Endodermal cell (in vitro differentiated cells): Measurements from ENCODE around the gene GHRHR. TPM values are rescaled to one million over a fixed set of nuclear protein-coding genes. Genes with fewer than 3 reads are reported as not detected.

Experiments used
- DNase-seq: peaks from one replicate; pipeline ENCODE4 v3.0.0-alpha.2; 2017
- H3K27ac ChIP-seq: 2 replicates; pipeline ENCODE4 v1.5.1; 2013; ENCODE audit warnings: mild to moderate bottlenecking, low read depth, low read length, moderate library complexity
- H3K27me3 ChIP-seq: 2 replicates; pipeline ENCODE4 v1.6.1; 2013; ENCODE audit warnings: mild to moderate bottlenecking, low read length, moderate library complexity; ENCODE audit not compliant: insufficient read depth, control insufficient read depth, poor library complexity, severe bottlenecking
- H3K36me3 ChIP-seq: 2 replicates; pipeline ENCODE4 v1.7.0; 2013; ENCODE audit warnings: mild to moderate bottlenecking, low read length, moderate library complexity; ENCODE audit not compliant: control insufficient read depth, insufficient read depth
- H3K4me1 ChIP-seq: one replicate; pipeline ENCODE4 v1.7.0; 2013; ENCODE audit warnings: low read length; ENCODE audit not compliant: control insufficient read depth, insufficient read depth
- H3K4me3 ChIP-seq: 2 replicates; pipeline ENCODE4 v1.5.1; 2013; ENCODE audit warnings: mild to moderate bottlenecking, low read length, moderate library complexity
- H3K9ac ChIP-seq: 2 replicates; pipeline ENCODE4 v1.6.1; 2013; ENCODE audit warnings: mild to moderate bottlenecking, low read length, moderate library complexity; ENCODE audit not compliant: poor library complexity, severe bottlenecking; ENCODE audit errors: extremely low read depth
- H3K9me3 ChIP-seq: 2 replicates; pipeline ENCODE4 v1.6.1; 2013; ENCODE audit warnings: mild to moderate bottlenecking, low read length, moderate library complexity; ENCODE audit not compliant: control insufficient read depth
- H3K27ac Mint-ChIP-seq: 2 replicates; pipeline ENCODE4 v1.8.0; 2020; ENCODE audit warnings: mixed read lengths
- H3K27me3 Mint-ChIP-seq: 2 replicates; pipeline ENCODE4 v1.8.0; 2021; ENCODE audit warnings: mild to moderate bottlenecking, mixed read lengths; ENCODE audit not compliant: insufficient read depth
- H3K36me3 Mint-ChIP-seq: 2 replicates; pipeline ENCODE4 v1.8.0; 2020; ENCODE audit warnings: low read depth, mixed read lengths
- H3K4me1 Mint-ChIP-seq: 2 replicates; pipeline ENCODE4 v1.8.0; 2020; ENCODE audit warnings: mixed read lengths
- H3K4me3 Mint-ChIP-seq: 2 replicates; pipeline ENCODE4 v1.8.0; 2020; ENCODE audit warnings: mild to moderate bottlenecking, moderate library complexity, mixed read lengths
- H3K9me3 Mint-ChIP-seq: 2 replicates; pipeline ENCODE4 v1.8.0; 2020; ENCODE audit warnings: mild to moderate bottlenecking, mixed read lengths
- CTCF ChIP-seq: fragments of 200-600 bp; sonication (generic); conservative IDR thresholded peaks from 2 replicates; pipeline ENCODE4 v1.5.0; 2021; ENCODE audit warnings: antibody characterized with exemption, mild to moderate bottlenecking
- WGBS, 2 experiments: methylation state at CpG; one replicate each; pipeline versions ENCODE4 v1.1.5 to v1.1.7; 2013; ENCODE audit warnings: missing lambda C conversion rate in 2 of 2, mixed read lengths in 1 of 2; ENCODE audit not compliant: insufficient coverage in 1 of 2, insufficient read length in 1 of 2; 5-methylcytosine and 5-hydroxymethylcytosine counted together
- total RNA-seq, 2 donors: library from RNA; stranded (reverse); fragmentation: NEBNext Ultra II Directional in 1 of 2; extraction: Animal tissue kit (Norgen Biotek cat#: 25700) in 1 of 2; gene quantifications; 2 replicates in 1 of 2; 3 replicates in 1 of 2; pipeline ENCODE4 v1.2.1, GENCODE V29; 2021

Gene GHRHR
- total RNA-seq, 2 donors from 2014 or later, result not detected

GRCh38 chr7:30925117-30925516 is 38.6 kb upstream of the GHRHR start:
- Mint-ChIP-seq H3K36me3 (no peaks in the 10 kb centered on the region), H3K9me3 (peaks cover 7% of the 10 kb centered on the region), H3K4me3 (no peak overlapping the region), H3K4me1 (no peaks in the 10 kb centered on the region), H3K27ac (no peak overlapping the region), H3K27me3 (peaks cover 3% of the 10 kb centered on the region)
- Histone ChIP-seq H3K9me3 (no peaks in the 10 kb centered on the region), H3K27ac (no peak overlapping the region), H3K27me3 (no peaks in the 10 kb centered on the region), H3K36me3 (no peaks in the 10 kb centered on the region), H3K9ac (no peak overlapping the region), H3K4me1 (no peaks in the 10 kb centered on the region), H3K4me3 (no peak overlapping the region)
- no peak for TF ChIP-seq CTCF
- peak; percentile 11 for DNase-seq
- WGBS, 2 experiments, result 85 to 100% methylated on average over 2 of the region's 2 CpGs

DNA sequence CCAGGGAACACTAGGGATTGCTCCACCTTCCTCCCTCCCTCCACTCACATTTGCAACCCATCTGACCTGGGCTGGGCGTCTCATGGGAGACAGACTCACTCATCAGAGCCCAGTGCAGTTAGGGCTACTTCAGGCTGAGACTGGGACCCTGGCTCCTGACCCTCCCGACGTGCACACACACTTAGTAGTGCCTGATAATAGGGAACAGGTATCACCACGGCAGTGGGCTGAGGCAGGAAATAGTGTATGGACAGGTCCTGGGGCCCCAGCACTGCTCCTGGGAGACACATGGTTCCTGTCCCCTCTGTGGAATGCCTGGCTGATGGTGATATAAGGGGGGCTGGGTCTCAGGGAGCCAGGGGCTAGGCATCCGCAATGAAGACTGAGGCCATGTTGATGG is 37.8 kb upstream of the GHRHR start:
- peak; percentile 10 for DNase-seq
- Histone ChIP-seq H3K4me1 (no peaks in the 10 kb centered on the region), H3K27ac (no peak overlapping the region), H3K36me3 (no peaks in the 10 kb centered on the region), H3K9me3 (no peaks in the 10 kb centered on the region), H3K9ac (no peak overlapping the region), H3K27me3 (no peaks in the 10 kb centered on the region), H3K4me3 (no peak overlapping the region)
- Mint-ChIP-seq H3K9me3 (peaks cover 7% of the 10 kb centered on the region), H3K27ac (no peak overlapping the region), H3K4me1 (no peaks in the 10 kb centered on the region), H3K36me3 (no peaks in the 10 kb centered on the region), H3K4me3 (no peak overlapping the region), H3K27me3 (peaks cover 3% of the 10 kb centered on the region)
- TF ChIP-seq CTCF, result no peak
- WGBS, 2 experiments, result 91 to 100% methylated on average over 4 to 5 of the region's 5 CpGs

DNA sequence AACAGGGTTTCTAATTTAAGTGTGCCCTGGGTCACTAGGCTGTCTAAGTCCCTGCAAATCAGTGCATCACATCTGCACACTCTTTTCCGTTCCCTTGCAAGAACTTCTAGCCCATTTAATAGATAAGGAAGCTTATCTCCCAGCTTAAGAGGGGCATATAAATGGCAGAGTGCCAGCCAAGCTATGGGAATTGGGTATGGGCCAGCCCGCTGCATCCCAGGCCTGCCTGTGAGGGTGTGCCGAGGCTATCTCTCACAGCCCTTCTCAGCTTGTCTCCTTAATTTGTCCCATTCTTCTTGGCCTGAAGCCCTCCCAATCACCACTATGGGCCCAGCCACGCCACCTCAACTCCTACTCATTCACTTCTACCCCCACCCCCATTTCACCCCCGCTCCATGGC is 37.4 kb upstream of the GHRHR start:
- H3K4me1 Mint-ChIP-seq, result no peaks in the 10 kb centered on the region
- peaks cover 7% of the 10 kb centered on the region for H3K9me3 Mint-ChIP-seq
- Histone ChIP-seq H3K9ac (no peak overlapping the region), H3K27ac (no peak overlapping the region), H3K27me3 (no peaks in the 10 kb centered on the region), H3K36me3 (no peaks in the 10 kb centered on the region), H3K4me1 (no peaks in the 10 kb centered on the region), H3K9me3 (no peaks in the 10 kb centered on the region), H3K4me3 (no peak overlapping the region)
- H3K27me3 Mint-ChIP-seq, result peaks cover 4% of the 10 kb centered on the region
- H3K36me3 Mint-ChIP-seq, result no peaks in the 10 kb centered on the region
- no peak overlapping the region for H3K4me3 Mint-ChIP-seq
- 90 to 92% methylated on average over 2 to 5 of the region's 5 CpGs for WGBS, 2 experiments
- no peak overlapping the region for H3K27ac Mint-ChIP-seq
- TF ChIP-seq CTCF, result no peak
- DNase-seq, result peak; percentile 11
